Stimulated activated CD8-positive, alpha-beta memory T cell treated with anti-CD3 and anti-CD28 coated beads, Interleukin-7, amount 100 ng/mL, for 1 hour (primary cell): Measurements from ENCODE around the gene SHB.
"Not testable (repeated sequence)": the region's sequence is repeated elsewhere in the genome, so short reads cannot be mapped to it uniquely, and the experiment has no call there.

Source experiments
- DNase-seq, 2 donors: peaks; one replicate each; pipeline ENCODE4 v3.0.0-alpha.2; 2020; ENCODE audit warnings: low read depth in 2 of 2

Gene SHB

DNA sequence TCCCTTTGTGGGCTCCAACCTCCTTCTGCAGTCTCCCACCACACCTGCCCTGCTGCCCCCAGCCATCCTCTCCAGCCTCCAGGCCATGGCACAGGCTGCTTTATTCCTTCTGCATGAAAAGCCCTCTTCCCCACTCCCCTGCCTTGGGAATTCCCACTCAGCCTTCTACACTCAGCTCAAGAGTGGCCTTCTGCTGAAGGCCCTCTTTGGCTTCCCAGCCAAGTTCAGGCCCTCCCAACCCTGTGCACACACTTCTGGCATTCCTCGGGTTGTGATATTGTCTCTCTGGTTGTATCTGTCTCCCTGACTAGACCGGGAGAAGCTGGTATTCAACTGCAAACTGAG lies 5.7 kb downstream of the SHB start:
- no peak for DNase-seq

DNA sequence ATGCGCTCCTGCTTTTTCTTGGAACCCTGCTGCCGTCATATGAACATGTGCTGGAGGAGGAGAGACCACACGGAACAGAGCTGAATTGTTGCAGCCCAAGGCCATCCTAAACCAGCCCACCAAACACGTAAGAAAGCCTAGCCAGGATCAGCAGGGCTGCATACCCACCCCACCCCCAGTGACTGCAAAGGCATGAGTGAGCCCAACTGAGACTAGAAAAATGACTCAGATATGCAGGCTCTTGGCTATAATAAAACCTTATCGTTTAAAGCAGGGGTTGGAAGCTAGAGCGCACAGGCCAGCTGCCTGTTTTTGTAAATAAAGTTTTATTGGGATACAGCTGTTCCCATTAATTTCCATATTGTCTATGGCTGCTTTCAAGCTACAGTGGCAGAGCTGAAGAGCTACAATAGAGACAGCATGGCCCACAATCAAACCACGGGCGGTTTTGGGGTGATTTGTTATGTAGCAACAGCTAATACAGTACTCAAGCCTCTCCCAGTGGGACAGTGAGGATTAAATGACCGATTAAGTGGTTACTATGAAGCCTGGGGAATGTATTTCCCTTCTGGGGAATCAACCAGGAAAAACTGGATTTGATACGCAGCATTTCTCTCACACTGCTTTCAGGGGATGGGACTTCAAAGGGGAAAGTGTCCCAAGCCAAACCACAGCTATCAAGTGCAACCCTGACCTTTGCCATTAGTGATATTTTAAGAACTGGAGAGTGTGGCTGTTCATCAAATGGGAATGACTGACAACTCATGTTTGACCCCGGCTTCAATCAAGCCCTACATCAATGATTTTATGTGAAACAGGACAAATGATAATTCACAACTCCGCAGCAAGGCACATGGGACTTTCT lies 6.3 kb downstream of the SHB start:
- no peak for DNase-seq

DNA sequence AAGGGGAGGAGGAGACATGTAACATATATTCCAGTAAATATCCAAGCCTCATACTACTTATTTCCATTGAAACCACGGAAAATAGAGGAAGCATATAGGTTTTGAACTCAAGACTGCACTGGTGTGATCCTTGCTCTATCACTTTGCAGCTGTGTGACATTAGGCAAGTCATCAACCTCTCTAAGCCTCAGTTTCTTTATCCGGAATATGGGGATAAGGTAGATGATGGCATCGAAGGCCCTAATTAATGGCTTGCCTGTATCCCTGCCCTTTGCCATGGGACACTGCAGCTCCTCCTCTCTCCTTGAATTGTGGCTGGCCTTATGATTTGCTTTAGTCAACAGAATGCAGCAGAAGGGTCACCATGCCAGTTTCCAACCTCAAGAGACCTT lies 6.9 kb downstream of the SHB start:
- DNase-seq, result no peak

DNA sequence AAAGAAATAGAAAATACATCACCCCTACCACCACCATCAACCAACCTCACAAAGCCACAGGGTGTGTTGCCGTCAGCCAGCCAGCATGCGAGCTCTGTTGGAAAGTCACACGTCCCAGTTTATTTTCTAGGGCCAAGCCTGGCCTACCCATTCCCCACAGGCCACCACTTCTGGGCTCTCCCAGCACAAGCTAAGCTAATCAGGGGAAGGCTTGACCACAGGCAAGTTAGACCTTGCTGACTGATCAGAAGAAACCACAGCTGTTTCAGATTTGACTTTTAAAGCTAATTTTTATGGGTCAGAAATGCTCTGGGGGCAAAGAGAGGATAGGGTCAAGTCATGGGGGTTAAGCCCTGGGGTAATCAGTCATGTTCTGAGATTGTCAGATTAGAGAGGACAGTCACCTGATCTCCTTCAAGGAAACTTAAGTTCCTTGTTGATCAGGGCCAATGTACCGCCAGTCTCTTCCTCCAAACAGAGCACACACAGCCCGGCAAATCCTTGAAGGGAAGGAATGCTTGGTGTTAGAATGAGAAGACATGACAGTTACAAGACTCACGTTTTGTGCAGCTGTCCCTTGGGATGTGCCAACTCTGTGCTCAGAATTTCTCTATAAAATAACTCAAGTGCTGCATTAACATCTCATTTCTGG lies 7.6 kb downstream of the SHB start:
- no peak for DNase-seq

DNA sequence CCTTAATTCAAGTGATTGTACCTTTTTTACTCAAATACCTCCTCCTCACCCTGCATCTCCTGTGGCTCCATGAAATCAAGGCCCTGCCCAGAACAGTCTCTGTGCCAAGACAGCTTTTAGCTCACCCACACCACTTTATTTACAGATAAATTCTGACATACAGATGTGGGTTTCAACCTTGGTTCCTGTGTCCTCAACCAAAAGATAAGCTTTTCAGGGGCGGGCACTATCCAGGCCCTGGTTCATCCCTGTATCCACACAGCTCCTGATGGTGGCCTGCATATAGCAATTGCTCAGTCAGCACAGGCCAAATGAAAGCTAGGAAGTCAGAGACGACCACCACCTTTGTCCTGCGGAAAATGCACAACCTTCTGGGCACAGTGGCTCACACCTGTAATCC lies 8.3 kb downstream of the SHB start:
- no peak for DNase-seq

DNA sequence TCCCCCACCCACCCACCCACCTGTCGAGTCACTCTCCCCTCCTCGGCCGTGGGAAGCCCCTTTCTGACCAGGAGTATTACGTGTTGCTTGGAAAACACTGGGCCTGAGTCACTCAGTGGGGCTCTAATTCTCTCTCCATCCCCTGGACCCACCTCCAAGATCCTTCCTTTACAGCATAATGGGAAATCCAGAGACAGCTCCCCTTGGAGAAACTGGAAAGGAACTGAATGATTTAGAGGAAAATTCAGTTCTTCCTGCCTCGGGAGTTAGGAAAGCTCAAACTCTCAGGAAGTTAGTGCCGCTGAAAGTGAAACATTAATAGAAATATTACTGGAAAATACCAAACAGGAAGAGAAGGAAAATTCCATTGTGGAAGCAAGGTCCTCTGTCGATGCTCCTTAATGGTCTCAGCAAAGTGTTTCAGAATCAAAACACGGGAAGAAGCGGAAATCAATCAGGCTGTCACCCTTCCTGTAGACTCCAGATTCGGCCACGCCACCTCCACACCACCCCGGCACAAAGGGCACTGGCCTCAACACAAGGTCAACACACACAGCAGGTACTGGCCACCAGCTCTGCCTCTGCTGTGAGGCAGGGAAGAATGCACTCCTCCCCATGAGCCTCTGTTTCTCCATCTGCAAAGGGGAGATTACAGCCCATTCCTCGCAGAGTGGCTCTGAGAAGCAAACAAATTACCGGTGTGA lies 9.6 kb downstream of the SHB start:
- DNase-seq, result no peak

DNA sequence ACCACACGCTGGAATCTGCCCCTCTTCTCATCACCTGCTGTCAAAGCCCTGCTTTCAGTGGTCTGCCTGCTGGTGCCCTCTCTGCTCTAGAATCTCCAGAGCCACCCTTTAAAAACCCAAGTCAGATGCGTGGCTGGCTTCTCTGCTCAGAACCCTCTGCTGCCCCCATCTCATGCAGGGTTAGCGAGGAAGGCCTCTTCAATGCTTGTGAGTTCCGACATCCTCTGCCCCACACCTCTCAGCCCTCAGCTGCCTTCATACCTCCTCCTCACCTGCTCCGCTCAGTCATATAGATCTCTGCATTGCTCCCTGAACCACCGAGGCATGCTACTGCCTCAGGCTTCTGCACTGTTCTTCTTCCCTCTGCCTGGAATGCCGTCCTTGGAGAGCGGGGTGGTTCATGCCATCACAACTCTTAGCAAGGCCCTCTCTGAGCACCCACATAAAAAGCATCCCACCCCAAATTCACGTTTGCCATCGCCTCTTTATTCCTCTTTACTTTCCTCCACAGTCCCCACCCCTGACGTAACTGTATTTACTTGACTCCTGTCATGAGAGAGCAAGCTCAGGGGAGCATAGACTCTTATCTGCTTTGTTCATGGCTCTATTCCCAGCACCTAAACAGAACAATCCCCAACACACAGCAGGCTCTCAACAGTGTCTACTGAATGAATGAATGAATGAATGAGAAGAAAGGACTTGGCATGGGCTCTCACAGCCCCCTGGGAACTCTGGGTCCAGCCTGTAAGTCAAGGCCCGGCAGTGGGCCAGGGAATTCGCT lies 10.4 kb downstream of the SHB start:
- no peak for DNase-seq

DNA sequence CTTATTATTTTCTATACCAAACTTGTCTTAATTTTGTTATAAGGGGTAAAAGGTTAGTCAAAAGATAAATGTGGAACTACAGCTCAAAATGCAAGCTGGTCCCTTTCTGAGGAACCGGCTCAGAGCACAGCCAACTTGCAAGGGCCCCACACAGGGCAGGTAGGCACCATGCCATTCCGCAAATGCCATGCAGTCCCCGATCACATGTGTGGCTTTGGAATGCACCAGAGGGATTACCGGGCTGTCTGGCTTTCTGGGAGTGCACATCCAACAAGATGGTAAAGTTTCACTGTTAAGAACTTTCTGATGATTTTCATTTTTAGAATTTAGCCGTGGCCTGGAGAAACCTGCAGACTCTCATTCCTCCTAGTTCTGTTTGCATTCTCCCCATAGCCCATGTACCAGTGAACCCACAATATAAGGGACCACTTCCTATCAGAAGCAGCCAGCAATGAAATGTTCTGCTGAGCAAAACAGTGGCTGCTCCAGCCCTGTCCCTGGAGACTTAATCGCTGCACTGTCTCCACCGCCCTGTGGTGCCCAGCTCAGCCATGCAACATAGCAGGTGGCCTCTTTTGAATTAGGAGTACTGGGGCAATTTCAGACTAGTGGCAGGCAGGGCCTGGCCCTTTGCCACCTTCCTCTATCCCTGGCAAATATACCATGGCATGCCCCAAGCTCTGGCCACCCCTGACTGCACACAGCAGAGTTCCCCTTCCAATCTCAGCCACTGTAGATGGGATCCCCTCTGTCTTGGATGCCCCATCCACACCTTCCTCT lies 11.4 kb downstream of the SHB start:
- DNase-seq, result no peak

DNA sequence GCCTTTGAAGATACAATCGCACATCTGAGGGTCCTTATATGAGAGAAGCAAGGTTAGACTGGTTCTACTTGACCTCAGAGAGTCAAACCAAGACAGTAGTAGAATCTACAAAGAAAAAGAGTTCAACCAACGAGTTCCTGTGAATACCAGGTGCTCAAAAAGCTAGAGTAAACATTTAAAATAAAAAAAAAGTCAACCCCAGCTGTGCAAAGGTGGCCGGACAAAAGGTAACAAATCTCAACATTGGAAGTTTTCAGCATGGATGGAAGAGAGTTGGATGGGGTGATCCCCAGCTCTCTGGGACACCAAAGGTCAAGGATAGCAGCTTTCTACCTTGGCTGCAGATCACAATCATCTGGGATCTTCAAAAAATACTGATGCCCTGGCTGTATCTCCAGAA lies 14.4 kb downstream of the SHB start:
- DNase-seq, result no peak

DNA sequence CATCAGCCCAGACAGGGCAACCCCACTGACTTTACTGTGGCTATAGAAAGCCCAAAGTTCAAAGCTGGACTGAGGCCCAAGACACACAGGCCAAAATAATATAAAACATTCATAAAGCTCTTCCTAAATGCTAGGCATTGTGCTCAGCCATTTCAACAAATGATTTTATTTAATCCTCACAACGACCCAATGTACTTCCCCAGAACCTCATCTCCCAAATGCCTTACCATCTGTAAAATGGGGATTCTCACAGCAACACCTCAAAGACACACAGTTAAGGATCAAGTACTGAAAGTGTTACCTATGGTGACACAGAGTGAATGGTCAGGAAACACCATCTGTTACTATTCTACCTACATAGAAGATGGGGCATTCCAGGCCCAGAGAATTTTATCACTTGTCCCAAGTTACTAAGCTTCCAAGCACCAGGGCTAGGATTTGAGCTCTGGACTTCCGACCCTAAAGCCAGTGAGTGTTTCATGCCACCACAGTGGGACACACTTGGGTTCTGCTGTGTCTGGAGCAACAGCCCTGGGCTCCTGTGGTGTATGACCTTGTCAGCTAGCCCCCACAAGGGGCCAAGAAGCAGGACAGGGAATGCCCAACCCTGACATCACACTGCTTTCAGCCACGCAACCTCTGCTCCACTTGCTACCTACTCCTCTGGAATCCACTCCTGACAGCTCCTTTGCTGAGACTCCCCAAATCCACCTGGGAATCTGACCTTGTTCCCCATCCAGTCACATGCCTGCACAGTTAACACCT lies 15.1 kb downstream of the SHB start:
- no peak for DNase-seq

DNA sequence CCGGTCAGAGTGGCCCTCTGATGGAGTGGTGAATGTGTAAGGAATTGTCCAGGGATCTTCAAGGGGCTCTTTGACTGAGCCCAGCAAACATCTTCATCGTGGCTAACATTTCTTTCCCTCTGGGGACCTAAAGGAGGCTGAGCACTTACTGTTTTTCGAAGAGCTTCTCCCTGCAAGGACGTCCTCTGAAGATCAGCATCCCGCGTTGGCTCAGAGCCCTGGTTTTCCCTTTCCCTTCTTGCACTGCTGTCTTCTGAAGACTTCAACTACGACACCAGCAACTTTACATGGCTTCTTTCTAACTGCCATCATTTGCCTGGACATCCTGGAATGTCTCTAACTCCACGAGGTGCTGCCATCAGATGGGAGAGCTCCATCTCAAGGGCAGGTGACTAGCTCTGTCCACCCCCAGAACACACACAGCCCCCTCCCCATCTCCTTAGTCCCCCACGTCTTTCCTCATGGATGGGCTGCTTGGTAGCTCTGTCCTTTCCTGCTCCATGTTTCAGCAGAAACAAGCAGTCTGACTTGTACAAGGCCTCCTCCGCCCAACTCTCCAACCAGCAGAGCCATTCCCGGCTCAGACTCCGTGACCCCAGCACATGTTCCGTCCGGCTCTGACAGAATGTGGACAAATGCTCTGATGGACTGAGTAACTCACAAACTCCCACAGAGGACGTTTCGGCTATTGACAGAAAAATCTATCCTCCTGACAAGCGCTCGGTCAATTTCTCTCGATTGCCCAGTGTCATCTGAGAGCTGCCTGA lies 17.1 kb downstream of the SHB start:
- DNase-seq, result no peak

DNA sequence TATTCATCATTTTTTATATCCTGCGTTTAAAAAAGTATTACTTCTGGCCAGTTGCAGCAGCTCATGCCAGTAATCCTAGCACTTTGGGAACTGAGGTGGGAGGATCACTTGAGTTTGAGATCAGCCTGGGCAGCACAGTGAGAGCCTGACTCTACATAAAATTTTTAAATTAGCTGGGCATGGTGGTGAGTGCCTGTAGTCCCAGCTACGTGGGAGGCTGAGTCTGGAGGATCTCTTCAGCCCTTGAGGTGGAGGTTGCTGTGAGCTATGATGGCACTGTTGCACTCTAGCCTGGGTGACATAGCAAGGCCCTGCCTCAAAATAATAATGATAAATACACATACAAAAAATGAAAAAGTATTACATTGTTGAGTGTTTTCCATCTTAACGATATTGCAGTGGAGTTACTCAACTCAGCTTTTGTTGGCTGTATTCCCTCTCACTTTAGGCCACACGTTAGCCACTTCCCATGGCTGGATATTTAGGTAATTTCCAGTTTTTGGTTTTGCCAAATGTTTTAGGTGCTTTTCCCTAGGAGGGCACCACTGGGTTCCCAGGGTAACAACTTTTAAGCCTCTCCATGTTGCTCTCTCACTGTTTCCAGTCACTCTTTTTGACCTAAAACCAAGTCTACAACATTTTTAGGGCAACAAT lies 20.6 kb downstream of the SHB start:
- DNase-seq, result no peak

DNA sequence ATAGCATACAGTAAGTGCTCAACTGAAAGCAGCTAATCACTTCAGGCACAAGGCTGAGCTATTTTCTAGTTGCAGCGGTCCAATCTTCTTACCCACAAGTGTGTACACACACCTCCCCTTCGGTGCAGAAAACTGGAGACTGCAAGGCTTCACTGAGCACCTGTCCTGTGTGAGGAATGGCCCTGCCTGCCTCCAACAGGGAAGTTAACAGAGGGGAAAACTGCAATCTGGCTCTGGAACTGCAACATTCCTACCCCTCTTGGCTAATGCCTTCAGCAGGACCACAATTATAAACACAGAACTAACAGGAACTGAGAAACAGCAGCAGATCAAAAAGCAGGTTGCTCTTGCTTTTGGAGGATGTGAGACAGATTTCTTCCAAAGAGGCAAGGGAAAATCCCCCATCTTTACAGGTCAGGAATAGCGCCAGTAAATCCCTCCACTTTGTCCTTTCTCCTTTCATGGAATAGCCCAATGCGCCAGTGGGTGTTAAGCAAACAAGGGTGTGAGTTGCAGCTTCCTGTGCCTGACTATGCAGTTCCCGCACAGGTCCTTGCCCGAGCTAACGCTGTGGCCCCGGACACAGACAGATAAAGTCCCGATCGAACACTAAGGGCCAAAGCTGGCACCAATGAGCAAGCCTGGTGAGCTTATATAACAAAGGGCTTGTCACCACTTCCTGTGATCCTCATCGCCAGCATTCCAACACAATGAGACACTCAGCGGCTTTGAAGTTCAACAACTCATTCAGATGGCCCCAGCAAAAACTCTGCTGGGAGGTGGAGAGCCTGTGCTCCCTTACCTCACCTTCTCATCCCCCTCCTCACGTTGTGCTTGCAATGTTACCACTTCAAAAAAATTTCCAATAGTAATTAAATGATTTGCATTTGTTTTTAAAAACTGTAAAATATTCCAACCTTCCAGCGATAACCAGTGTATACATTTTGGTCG lies 21.5 kb downstream of the SHB start:
- no peak for DNase-seq

DNA sequence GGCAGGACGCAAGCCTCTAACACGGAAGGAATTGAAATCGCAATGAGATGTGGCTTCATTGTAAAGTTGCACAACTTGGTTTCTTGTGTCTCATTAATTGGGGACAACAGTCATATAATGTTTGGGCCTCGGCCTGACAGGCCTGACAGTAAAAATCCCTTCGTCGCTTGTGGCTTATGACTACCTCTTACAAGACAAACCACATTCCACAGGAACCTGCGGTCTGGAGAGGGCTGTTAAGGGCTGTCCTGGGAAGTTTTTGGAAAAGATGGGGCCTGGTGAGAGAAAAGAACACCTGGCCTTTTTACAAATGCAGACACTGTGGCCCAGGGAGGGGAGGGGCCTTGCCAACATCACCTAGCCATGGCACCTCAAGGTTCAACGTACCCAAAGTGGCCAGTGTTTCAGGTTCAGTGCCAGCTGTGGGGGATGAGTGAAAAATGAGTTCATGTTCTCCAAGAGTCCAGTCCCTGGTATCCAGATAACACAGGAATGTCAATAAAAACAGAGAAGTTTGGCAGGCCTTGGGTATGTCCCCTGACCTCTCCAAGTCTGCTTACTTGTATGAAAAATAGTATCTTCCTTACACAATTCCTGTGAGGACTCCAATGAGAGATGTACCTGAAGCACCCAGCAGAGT lies 22.2 kb downstream of the SHB start:
- no peak for DNase-seq

DNA sequence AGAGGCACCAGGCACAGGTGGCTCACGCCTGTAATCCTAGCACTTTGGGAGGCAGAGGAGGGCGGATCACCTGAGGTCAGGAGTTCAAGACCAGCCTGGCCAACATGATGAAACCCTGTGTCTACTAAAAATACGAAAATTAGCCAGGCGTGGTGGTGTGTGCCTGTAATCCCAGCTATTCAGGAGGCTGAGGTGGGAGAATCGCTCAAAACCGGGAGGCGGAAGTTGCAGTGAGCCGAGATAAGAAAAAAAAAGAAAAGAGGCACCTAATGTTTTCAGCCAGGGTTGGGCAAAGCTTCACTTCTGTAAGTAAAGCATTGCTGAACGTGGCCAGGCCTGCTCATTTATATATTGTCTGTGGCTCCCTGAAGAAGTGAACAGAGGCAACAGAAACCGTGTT lies 23.1 kb downstream of the SHB start:
- DNase-seq, result not testable (repeated sequence)

DNA sequence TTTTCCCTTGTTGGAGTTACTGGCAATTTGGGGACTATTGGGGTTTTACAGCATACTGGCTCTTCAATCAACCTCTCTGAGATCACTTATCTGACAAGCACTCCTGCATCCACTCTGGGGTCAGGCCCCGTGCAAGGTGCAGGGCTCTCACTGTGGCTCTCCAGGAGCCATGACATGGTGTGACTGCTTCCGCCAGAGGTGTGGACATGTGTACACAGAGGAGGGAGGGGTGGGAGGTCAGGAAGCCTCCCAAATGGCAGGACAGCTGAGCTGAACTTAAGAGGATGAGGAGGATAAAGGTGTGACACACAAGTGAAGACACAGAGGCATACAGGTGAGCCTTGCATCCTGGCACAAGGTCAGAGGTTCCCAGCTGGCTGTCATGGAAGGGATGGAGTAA lies 24.3 kb downstream of the SHB start:
- no peak for DNase-seq

DNA sequence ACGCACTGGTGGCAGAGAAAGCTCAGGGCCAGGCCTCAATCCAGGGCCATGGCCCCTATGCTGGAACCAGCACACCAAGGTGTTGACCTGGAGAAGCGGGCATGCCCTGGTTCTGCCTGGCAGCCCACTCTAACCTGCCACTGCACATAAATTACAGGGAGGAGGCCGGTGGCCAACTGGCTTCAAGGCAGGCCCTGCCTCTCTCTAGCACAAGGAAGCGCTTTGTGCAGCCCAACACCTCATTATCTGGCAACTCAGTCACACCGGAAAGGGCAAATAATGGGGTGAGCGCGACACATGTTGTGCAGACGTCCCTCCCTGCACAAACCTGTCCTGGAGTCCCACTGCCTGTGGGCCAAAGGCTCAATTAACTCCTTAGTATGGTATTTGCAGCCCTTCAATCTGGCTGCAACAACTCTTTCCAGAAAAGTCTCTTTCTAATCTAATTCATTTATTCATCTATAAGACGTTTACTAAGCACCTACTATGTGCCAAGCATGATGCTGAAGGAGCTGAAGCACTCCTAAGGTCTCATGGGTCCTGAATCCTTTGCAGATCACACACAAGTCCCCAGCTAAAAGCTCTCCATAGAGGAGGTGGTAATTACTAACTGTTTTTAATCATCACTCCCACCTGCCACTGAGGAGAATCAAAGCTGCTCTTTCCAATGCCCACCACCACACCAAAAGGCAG lies 24.9 kb downstream of the SHB start:
- no peak for DNase-seq
